GM23338 (cell line): ENCODE results near the gene PDZD7. TPM values are rescaled to one million over a fixed set of nuclear protein-coding genes. Genes with fewer than 3 reads are reported as not detected.

Experiments
- ATAC-seq: fragments of 200-7000 bp; cut with Tn5 transposase; 3 replicates; pipeline ENCODE4 v1.9.1; 2020
- DNase-seq: peaks from one replicate; pipeline ENCODE4 v3.0.0-alpha.2; 2015; ENCODE audit warnings: low spot score
- H2AFZ ChIP-seq: fragments of 200-600 bp; sonication (generic); 2 replicates; pipeline ENCODE4 v1.8.0; 2016; ENCODE audit warnings: antibody characterized with exemption, mild to moderate bottlenecking, moderate library complexity
- H3F3A ChIP-seq: fragments of 200-600 bp; sonication (generic); replicated peaks from 2 replicates; pipeline ENCODE4 v1.8.0; 2017; ENCODE audit warnings: antibody characterized with exemption, mixed run types, low read depth
- H3K27ac ChIP-seq: fragments of 200-600 bp; sonication (generic); 2 replicates; pipeline ENCODE4 v1.6.1; 2016; ENCODE audit warnings: low read depth
- H3K27me3 ChIP-seq: fragments of 200-600 bp; sonication (generic); 2 replicates; pipeline ENCODE4 v1.8.0; 2016; ENCODE audit warnings: mild to moderate bottlenecking, mixed run types, moderate library complexity; ENCODE audit not compliant: insufficient read depth
- H3K36me3 ChIP-seq: fragments of 200-600 bp; sonication (generic); 2 replicates; pipeline ENCODE4 v1.8.0; 2016; ENCODE audit warnings: mild to moderate bottlenecking; ENCODE audit not compliant: insufficient read depth
- H3K4me1 ChIP-seq: fragments of 200-600 bp; sonication (generic); 2 replicates; pipeline ENCODE4 v1.8.0; 2016; ENCODE audit warnings: mild to moderate bottlenecking, moderate library complexity; ENCODE audit not compliant: insufficient read depth
- H3K4me2 ChIP-seq: fragments of 200-600 bp; sonication (generic); 2 replicates; pipeline ENCODE4 v1.7.1; 2017; ENCODE audit warnings: mixed run types
- H3K4me3 ChIP-seq: fragments of 200-600 bp; sonication (generic); 2 replicates; pipeline ENCODE4 v1.6.1; 2016; ENCODE audit warnings: mixed run types
- H3K79me2 ChIP-seq: fragments of 200-600 bp; sonication (generic); replicated peaks from 2 replicates; pipeline ENCODE4 v1.8.0; 2017; ENCODE audit warnings: mild to moderate bottlenecking; ENCODE audit not compliant: insufficient read depth
- H3K9me2 ChIP-seq: fragments of 200-600 bp; sonication (generic); 2 replicates; pipeline ENCODE4 v1.8.0; 2017; ENCODE audit not compliant: insufficient read depth
- H4K20me1 ChIP-seq: fragments of 200-600 bp; sonication (generic); replicated peaks from 2 replicates; pipeline ENCODE4 v1.8.0; 2017; ENCODE audit warnings: mild to moderate bottlenecking; ENCODE audit not compliant: insufficient read depth
- H3K27ac Mint-ChIP-seq: 2 replicates; pipeline ENCODE4 v1.8.0; 2020; ENCODE audit warnings: inconsistent platforms, mild to moderate bottlenecking, moderate library complexity, mixed read lengths
- H3K27me3 Mint-ChIP-seq: 3 replicates; pipeline ENCODE4 v1.8.0; 2022; ENCODE audit warnings: low read depth, mild to moderate bottlenecking, moderate library complexity, mixed read lengths, inconsistent platforms; ENCODE audit not compliant: insufficient read depth, poor library complexity
- H3K36me3 Mint-ChIP-seq: 3 replicates; pipeline ENCODE4 v1.8.0; 2021; ENCODE audit warnings: low read depth, mild to moderate bottlenecking, inconsistent platforms, moderate library complexity, mixed read lengths
- H3K4me1 Mint-ChIP-seq: 3 replicates; pipeline ENCODE4 v1.8.0; 2020; ENCODE audit warnings: mild to moderate bottlenecking, inconsistent platforms, mixed read lengths
- H3K4me3 Mint-ChIP-seq: 3 replicates; pipeline ENCODE4 v1.8.0; 2021; ENCODE audit warnings: moderate library complexity, mild to moderate bottlenecking, inconsistent platforms, mixed read lengths
- H3K9me3 Mint-ChIP-seq: 3 replicates; pipeline ENCODE4 v1.8.0; 2020; ENCODE audit warnings: moderate library complexity, mild to moderate bottlenecking, inconsistent platforms, mixed read lengths
- CREB1 ChIP-seq: fragments of 250-450 bp; sonication (Bioruptor Pico); IDR thresholded peaks from 2 replicates; pipeline ENCODE4 v1.5.0; 2020; ENCODE audit warnings: low read depth, mild to moderate bottlenecking, moderate library complexity
- ETS1 ChIP-seq: IDR thresholded peaks from 2 replicates; pipeline ENCODE4 v1.6.1; 2016; ENCODE audit warnings: antibody characterized with exemption
- EZH2 ChIP-seq: fragments of 200-600 bp; sonication (generic); IDR thresholded peaks from one replicate; pipeline ENCODE4 v1.8.0; 2017; ENCODE audit warnings: antibody characterized with exemption, mild to moderate bottlenecking, low read depth; ENCODE audit not compliant: unreplicated experiment
- EZH2phosphoT487 ChIP-seq: fragments of 200-600 bp; sonication (generic); IDR thresholded peaks from one replicate; pipeline ENCODE4 v1.8.1; 2018; ENCODE audit warnings: antibody characterized with exemption; ENCODE audit not compliant: unreplicated experiment
- JUNB ChIP-seq: IDR thresholded peaks from one replicate; pipeline ENCODE4 v1.6.1; 2016; ENCODE audit warnings: antibody characterized with exemption; ENCODE audit not compliant: unreplicated experiment
- NANOG ChIP-seq: IDR thresholded peaks from 2 replicates; pipeline ENCODE4 v1.6.1; 2016; ENCODE audit warnings: antibody characterized with exemption, borderline replicate concordance
- POLR2AphosphoS5 ChIP-seq: IDR thresholded peaks from 2 replicates; pipeline ENCODE4 v1.6.1; 2016; ENCODE audit warnings: antibody characterized with exemption, low read depth
- REST ChIP-seq: IDR thresholded peaks from one replicate; pipeline ENCODE4 v1.6.1; 2018; ENCODE audit warnings: antibody characterized with exemption; ENCODE audit not compliant: unreplicated experiment
- STAT1 ChIP-seq: IDR thresholded peaks from one replicate; pipeline ENCODE4 v1.6.1; 2016; ENCODE audit warnings: antibody characterized with exemption; ENCODE audit not compliant: unreplicated experiment
- ZNF114 ChIP-seq: fragments of 250-450 bp; sonication (Bioruptor Pico); IDR thresholded peaks from 2 replicates; pipeline ENCODE4 v1.5.0; 2020; ENCODE audit warnings: mild to moderate bottlenecking, moderate library complexity
- ZNF331 ChIP-seq: fragments of 250-450 bp; sonication (Bioruptor Pico); IDR thresholded peaks from 2 replicates; pipeline ENCODE4 v1.5.0; 2020; ENCODE audit warnings: low read depth, mild to moderate bottlenecking, moderate library complexity
- polyA plus RNA-seq: library from polyadenylated mRNA; unstranded; fragments of >200 nt; fragmentation: Nextera tagmentation; extraction: Ambion mirVana; gene quantifications from 2 replicates; pipeline ENCODE4 v1.2.1, GENCODE V29; 2016
- total RNA-seq: library from RNA; depleted of rRNA; stranded (reverse); fragments of >200 nt; shearing (Covaris generic); gene quantifications from 2 replicates; pipeline ENCODE4 v1.2.3, GENCODE V29; 2014
- TF ChIP-seq, protein P1 (sequence below), 2 experiments: fragments of 200-600 bp in 1 of 2; sonication (generic) in 1 of 2; conservative IDR thresholded peaks; 2 replicates each; pipeline versions ENCODE4 v1.5.1 to v1.6.1; 2016 to 2017; ENCODE audit warnings: antibody characterized with exemption in 2 of 2, low read depth in 2 of 2, mild to moderate bottlenecking in 2 of 2, moderate library complexity in 1 of 2
- TF ChIP-seq, protein P2 (sequence below): fragments of 250-450 bp; sonication (Bioruptor Pico); IDR thresholded peaks from 2 replicates; pipeline ENCODE4 v1.5.0; 2020; ENCODE audit warnings: mild to moderate bottlenecking, moderate library complexity

The PDZD7 gene
- total and polyA plus RNA-seq, 2 experiments from 2014 or later: 1.7 to 2.3 TPM

DNA sequence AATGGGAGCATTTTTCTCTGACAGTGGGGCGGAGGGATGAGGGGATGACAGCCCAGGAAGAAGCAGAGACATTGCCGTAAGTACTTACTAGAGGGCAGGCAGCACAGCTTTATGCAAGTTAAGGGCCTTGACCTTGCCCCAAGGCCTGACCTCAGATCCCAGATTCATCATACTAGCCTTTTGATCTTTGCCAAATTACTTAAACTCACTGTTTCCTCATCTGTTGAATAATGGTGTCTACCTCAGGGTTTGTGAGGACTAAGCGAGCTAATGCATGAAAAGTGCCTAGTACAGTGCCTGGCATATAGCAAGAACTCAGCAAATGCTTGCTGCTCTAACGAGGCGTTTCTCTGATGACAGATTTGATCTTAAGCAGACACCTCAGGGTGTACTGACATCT, 65.1 kb downstream of the PDZD7 start:
- H3K36me3 Mint-ChIP-seq: peaks cover 10% of the 10 kb centered on the region; the same call in 1 of the 3 replicates
- peaks cover 13% of the 10 kb centered on the region for H3K4me1 Mint-ChIP-seq
- Histone ChIP-seq H3K4me2 (no peak overlapping the region), H3K4me1 (peaks cover 13% of the 10 kb centered on the region), H3K36me3 (0 out of 2 replicates have a peak, but pooled peaks cover 3% of the 10 kb centered on the region), H3K79me2 (no peaks in the 10 kb centered on the region), H3K4me3 (no peak overlapping the region), H2AFZ (no peak overlapping the region), H3K9me2 (no peaks in the 10 kb centered on the region), H4K20me1 (peaks cover 9% of the 10 kb centered on the region; the same call in 1 of the 2 replicates), H3K27me3 (no peaks in the 10 kb centered on the region), H3K27ac (no peak overlapping the region), H3F3A (peaks cover 5% of the 10 kb centered on the region; the same call in 1 of the 2 replicates)
- ATAC-seq (no peak), DNase-seq (no peak)
- H3K4me3 Mint-ChIP-seq: no peak overlapping the region
- TF ChIP-seq JUNB (no peak), POLR2AphosphoS5 (no peak), EZH2phosphoT487 (no peak), ZNF114 (CRISPR knock-in tag) (no peak), ZNF331 (CRISPR knock-in tag) (no peak), CREB1 (CRISPR knock-in tag) (no peak), STAT1 (no peak), ETS1 (no peak), REST (no peak), EZH2 (no peak), NANOG (no peak)
- TF ChIP-seq, protein P1, sequence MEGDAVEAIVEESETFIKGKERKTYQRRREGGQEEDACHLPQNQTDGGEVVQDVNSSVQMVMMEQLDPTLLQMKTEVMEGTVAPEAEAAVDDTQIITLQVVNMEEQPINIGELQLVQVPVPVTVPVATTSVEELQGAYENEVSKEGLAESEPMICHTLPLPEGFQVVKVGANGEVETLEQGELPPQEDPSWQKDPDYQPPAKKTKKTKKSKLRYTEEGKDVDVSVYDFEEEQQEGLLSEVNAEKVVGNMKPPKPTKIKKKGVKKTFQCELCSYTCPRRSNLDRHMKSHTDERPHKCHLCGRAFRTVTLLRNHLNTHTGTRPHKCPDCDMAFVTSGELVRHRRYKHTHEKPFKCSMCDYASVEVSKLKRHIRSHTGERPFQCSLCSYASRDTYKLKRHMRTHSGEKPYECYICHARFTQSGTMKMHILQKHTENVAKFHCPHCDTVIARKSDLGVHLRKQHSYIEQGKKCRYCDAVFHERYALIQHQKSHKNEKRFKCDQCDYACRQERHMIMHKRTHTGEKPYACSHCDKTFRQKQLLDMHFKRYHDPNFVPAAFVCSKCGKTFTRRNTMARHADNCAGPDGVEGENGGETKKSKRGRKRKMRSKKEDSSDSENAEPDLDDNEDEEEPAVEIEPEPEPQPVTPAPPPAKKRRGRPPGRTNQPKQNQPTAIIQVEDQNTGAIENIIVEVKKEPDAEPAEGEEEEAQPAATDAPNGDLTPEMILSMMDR (conservative IDR thresholded peaks at IDR 0.05; ENCODE audit: low read depth in 2 of 2): no peak
- TF ChIP-seq, protein P2, sequence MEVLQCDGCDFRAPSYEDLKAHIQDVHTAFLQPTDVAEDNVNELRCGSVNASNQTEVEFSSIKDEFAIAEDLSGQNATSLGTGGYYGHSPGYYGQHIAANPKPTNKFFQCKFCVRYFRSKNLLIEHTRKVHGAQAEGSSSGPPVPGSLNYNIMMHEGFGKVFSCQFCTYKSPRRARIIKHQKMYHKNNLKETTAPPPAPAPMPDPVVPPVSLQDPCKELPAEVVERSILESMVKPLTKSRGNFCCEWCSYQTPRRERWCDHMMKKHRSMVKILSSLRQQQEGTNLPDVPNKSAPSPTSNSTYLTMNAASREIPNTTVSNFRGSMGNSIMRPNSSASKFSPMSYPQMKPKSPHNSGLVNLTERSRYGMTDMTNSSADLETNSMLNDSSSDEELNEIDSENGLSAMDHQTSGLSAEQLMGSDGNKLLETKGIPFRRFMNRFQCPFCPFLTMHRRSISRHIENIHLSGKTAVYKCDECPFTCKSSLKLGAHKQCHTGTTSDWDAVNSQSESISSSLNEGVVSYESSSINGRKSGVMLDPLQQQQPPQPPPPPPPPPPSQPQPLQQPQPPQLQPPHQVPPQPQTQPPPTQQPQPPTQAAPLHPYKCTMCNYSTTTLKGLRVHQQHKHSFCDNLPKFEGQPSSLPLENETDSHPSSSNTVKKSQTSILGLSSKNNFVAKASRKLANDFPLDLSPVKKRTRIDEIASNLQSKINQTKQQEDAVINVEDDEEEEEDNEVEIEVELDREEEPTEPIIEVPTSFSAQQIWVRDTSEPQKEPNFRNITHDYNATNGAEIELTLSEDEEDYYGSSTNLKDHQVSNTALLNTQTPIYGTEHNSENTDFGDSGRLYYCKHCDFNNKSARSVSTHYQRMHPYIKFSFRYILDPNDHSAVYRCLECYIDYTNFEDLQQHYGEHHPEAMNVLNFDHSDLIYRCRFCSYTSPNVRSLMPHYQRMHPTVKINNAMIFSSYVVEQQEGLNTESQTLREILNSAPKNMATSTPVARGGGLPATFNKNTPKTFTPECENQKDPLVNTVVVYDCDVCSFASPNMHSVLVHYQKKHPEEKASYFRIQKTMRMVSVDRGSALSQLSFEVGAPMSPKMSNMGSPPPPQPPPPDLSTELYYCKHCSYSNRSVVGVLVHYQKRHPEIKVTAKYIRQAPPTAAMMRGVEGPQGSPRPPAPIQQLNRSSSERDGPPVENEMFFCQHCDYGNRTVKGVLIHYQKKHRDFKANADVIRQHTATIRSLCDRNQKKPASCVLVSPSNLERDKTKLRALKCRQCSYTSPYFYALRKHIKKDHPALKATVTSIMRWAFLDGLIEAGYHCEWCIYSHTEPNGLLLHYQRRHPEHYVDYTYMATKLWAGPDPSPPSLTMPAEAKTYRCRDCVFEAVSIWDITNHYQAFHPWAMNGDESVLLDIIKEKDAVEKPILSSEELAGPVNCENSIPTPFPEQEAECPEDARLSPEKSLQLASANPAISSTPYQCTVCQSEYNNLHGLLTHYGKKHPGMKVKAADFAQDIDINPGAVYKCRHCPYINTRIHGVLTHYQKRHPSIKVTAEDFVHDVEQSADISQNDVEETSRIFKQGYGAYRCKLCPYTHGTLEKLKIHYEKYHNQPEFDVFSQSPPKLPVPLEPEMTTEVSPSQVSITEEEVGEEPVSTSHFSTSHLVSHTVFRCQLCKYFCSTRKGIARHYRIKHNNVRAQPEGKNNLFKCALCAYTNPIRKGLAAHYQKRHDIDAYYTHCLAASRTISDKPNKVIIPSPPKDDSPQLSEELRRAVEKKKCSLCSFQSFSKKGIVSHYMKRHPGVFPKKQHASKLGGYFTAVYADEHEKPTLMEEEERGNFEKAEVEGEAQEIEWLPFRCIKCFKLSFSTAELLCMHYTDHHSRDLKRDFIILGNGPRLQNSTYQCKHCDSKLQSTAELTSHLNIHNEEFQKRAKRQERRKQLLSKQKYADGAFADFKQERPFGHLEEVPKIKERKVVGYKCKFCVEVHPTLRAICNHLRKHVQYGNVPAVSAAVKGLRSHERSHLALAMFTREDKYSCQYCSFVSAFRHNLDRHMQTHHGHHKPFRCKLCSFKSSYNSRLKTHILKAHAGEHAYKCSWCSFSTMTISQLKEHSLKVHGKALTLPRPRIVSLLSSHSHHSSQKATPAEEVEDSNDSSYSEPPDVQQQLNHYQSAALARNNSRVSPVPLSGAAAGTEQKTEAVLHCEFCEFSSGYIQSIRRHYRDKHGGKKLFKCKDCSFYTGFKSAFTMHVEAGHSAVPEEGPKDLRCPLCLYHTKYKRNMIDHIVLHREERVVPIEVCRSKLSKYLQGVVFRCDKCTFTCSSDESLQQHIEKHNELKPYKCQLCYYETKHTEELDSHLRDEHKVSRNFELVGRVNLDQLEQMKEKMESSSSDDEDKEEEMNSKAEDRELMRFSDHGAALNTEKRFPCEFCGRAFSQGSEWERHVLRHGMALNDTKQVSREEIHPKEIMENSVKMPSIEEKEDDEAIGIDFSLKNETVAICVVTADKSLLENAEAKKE: no peak
- no peaks in the 10 kb centered on the region for H3K9me3 Mint-ChIP-seq
- peaks cover 11% of the 10 kb centered on the region for H3K27me3 Mint-ChIP-seq
- H3K27ac Mint-ChIP-seq: no peak overlapping the region
